GM12872 (cell line): Measurements from ENCODE around the gene MRPL55.

Experiments
- CTCF ChIP-seq: IDR thresholded peaks from 3 replicates; pipeline ENCODE4 v1.5.1; 2011; ENCODE audit warnings: low read depth, mild to moderate bottlenecking, low read length, moderate library complexity; ENCODE audit not compliant: insufficient read depth

MRPL55 gene

DNA sequence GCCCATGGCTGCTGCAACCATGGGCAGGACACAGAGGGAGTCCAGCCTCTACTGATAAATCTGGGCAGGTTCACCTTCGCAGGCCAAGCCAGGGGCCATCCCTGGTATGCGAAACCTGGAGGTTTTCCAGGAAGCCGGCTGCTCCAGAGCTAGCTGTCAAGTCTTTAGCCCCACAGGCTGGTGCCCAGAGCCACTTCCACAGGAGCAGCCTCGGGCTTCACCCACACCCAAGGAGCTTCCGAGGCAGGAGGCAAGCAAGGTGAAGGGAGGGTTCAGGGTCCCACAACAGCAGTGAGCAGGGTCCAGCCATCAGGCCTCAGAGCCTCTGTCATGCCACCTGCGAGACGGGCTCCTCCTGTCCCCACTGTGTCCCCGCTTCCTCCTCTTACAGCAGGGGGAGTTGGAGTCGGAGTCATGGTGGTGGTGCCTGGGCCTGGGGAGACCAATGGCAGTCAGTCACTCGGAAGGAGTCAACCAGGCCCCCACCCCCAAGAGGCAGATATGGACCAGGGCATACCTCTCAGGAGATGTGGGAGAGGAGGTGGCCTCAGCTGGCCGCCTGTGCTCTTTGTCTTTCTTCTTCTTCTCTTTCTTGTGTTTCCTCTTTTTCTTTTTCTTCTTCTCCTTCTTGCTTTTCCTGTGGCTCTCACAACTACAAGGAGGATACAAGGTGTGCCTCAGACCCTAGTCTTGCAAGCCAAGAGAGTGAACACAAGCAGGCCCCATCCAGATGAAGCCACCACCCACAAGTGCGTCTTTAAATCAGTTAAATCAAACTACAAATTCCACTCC, 8.1 kb downstream of the MRPL55 start:
- TF ChIP-seq CTCF = no peak

GRCh38 chr1:228099331-228099732, 9.8 kb downstream of the MRPL55 start:
- TF ChIP-seq CTCF = no peak

DNA sequence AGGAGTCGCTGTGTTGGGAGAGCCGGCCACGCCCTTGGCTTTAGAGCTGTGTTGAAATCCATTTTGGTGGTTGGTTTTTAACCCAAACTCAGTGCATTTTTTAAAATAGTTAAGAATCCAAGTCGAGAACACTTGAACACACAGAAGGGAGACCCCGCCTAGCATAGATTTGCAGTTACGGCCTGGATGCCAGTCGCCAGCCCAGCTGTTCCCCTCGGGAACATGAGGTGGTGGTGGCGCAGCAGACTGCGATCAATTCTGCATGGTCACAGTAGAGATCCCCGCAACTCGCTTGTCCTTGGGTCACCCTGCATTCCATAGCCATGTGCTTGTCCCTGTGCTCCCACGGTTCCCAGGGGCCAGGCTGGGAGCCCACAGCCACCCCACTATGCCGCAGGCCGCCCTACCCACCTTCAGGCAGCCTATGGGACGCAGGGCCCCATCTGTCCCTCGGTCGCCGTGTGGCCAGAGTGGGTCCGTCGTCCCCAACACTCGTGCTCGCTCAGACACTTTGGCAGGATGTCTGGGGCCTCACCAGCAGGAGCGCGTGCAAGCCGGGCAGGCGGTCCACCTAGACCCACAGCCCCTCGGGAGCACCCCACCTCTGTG, 10.7 kb downstream of the MRPL55 start:
- no peak for TF ChIP-seq CTCF

- no peak for TF ChIP-seq CTCF
These were observed 11.6 kb downstream of the MRPL55 start for GRCh38 chr1:228097333-228098081.

DNA sequence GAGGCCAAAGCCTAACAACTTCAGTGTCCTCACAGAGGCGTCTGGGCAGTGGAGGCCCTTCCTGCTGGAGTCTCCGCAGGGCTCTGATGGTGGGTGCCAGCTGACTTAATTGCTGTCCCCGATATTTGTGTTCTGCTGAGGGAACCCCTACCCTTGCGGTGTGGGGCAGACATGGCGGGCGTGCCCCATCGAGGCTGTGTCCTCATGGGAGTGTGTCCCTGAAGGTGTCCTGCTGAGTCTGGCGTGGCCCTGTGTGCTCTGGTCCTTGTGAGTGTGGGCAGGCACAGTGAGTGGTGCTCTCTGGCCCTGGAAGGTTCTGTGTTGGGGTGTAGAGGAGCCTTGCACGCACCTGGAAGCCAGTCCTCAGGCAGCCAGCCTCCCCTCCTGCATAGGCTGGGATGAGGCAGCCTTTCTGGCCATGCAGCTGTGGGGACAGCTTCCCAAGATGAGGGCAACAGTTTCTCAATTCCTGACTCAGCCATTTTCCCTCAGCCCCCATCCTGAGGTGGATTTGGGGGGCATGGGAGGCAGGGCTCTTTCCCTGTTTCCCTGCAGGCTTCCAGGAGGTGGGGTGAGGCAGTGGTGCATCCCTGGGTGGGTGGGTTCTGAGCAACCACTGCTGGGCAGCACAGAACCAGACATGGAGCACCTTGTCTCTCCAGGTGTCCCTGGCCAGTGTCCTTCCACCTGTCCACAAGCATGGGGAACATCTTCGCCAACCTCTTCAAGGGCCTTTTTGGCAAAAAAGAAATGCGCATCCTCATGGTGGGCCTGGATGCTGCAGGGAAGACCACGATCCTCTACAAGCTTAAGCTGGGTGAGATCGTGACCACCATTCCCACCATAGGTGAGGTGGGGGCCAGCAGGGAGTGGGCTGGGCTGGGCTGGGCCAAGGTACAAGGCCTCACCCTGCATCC, 12.4 kb downstream of the MRPL55 start:
- TF ChIP-seq CTCF = no peak

GRCh38 chr1:228095938-228096337, 13.2 kb downstream of the MRPL55 start:
- TF ChIP-seq CTCF = no peak
